ENCODE measurements around the gene CTNND2.
A peak's percentile ranks its signal among the peaks of the same experiment; 100 is the strongest.
"Not testable (repeated sequence)": the region's sequence is repeated elsewhere in the genome, so short reads cannot be mapped to it uniquely, and the experiment has no call there.

CTNND2 gene

DNA sequence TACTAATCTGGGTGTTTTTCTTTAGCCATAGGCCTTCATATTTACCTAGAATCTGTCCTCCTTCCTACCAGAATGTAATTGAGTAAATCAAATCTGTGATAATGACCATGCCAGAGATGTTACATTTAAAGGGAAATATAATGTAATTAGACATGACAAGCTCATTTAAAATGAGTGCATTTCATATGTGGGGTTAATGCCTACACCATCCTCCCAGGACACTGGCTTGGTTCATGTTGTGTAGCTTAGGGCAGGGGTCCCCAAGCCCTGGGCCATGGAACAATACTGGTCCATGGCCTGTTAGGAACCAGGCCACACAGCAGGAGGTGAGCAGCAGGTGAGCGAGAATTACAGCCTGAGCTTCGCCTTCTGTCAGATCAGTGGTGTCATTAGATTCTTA, 866.3 kb downstream of the CTNND2 start:
- no peak for DNase-seq (ENCODE audit: low read depth)

DNA sequence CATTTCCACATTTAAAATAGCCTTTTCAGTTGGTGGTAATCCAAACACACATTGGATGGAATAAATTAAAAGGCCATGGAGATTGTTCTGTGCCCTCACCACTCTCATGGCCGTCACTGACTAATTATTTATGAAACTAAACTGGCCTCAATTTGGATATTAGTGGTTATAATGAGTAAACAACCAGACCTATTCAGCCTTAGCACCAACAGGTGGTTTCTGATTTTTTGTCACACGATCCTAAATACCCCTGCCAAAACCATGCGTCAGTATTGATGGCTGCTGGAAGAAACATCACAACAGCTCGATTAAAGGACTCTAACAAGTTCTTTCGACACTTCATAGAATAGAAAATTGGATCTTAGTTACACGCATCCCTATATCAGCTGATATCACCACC, 867.2 kb downstream of the CTNND2 start:
- no peak for DNase-seq (ENCODE audit: low read depth)

DNA sequence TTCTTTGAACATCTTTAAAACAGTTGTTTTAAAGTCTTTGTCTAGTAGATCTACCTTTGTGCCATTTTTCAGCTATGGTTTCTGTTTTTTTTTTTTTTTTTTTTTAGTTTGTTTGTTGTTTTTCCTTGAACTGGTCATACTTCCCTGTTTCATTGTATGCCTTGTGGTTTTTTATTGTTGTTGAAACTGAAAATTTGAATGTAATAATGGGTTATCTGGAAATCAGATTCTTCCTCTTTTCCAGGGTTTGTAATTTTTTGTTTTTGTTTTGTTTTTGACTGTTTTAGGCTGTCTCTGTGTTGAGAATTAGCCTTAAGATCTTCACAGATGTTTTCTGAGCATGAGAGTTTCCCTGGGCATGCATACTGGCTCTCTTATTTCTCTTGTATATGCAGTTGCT, 873.6 kb downstream of the CTNND2 start:
- DNase-seq (ENCODE audit: low read depth): no peak

DNA sequence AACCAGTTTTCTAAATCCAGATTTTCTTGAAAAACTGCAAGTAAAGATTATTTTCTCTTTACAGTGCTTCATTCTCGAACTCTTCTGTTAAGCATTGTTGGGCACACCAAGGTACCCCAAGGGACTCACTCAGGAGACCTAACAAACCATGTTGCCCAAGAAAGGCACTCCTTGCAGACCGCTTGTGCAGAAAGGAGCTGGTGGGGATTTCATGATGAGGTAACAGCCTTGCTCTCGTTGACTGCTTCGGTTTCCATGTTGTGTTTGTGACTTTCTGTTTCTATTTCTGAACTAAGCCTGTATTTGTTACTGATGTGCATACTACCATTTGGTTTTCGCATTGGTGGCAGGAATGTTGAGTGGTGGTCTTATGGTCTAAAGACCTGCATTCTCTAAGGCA, 876.6 kb downstream of the CTNND2 start:
- no peak for DNase-seq (ENCODE audit: low read depth)

DNA sequence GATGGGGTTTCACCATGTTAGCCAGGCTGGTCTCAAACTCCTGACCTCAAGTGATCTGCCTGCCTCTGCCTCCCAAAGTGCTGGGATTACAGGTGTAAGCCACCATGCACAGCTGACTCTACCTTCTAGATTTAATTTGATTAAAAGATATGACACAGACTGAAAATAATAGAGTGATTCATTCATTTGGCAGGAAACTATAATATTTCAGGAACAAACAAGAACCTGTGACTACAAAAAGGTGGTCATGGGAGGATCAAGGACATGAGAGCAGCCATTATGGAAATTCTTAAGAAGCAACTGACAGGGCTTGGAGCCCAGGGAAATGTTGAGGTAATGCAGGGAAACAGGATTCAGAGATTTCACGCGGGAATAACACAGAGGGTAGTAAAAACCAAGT, 877.7 kb downstream of the CTNND2 start:
- DNase-seq (ENCODE audit: low read depth): no peak

DNA sequence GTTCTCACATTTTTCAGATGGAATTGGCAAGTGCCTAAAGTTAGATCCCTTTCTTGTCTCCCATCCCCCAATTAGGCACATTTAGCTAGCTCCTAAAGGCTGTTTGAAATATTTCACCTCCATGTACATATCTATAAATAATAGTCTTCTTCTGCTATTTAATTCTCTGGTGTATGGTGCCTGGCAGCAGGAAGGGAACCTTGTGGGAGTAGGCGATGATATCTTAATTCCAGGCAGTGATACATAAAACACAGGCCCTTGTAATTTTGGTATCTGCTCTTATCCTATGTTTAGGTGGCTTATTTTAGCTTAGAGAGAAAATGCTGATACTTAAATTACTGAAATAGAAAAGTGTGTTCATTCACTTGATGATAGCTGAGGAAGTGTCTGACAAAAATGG, 880.3 kb downstream of the CTNND2 start:
- no peak for DNase-seq (ENCODE audit: low read depth)

DNA sequence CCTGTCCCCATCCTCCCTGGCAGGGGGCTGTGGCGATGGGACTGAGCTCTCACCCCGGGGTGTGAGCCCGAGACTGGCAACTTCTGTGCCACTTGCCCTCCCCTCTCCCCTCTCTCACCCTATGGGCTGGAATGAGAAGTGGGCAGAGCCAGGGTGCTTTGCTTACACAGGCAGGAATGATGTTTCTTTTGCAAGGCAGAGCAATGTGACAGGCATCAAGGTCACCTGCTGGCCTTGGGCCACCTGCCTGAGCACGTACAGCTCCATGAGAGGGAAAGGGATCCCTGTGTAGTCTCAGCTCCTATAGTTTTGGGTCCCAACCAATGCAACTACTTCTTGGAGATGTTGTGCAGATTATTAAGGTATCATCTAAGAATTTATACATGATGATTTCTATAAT, 890.5 kb downstream of the CTNND2 start:
- DNase-seq (ENCODE audit: low read depth): no peak

DNA sequence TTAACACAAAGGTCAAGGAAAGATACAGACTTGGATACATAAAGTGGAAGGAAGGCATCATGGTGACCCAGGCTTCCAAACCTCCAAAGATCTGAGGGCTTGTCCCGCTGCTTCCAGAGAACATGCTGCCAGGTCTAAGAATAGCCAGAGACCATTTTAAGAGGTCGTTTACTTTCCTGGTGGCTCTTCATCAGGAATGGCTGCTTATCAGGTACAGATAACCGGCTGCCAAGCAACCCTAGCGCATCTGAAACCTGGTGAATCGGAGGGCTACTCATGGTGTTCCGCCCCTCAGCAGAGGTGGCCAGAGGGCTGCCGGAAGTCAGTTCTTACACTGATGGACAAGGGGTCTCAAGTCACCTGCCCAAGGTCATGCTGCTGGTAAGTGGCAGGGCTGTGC, 892.0 kb downstream of the CTNND2 start:
- no peak for DNase-seq (ENCODE audit: low read depth)

DNA sequence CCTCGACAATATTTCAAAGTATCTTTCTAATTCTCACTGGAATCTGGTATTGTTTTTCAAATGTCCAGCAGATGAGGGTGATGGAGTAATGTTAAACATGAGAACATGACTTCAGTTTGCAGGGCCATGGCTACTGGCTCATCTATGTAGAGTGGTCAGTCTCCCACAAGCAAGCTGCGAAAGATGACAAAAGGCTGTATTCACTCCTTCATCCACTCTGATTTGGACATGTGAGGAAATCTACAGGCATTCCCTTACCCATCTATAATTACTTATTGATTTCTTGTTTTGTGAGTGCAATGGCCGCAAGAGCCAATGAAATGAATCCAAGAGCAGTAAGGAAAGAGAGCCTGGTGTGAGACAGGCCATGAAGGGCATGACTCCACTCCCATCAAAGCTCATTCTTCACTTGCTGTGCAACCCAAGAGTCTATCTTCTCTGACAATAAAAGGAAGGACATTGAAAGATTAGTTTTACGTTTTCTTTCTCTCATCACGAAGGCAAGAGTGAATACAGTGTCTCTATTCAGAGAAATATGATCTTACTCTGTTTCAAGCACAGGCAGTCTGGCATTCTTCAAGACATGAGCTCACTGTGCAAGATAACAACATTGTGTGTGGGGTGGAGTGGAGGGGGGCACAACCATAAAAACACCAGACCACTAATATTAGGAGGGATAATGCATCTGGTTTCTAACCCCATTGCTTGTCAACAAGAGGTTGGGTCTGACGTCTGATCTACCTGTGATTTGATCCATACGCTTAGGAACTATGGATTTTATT, 893.6 kb downstream of the CTNND2 start:
- no peak for DNase-seq (ENCODE audit: low read depth)

DNA sequence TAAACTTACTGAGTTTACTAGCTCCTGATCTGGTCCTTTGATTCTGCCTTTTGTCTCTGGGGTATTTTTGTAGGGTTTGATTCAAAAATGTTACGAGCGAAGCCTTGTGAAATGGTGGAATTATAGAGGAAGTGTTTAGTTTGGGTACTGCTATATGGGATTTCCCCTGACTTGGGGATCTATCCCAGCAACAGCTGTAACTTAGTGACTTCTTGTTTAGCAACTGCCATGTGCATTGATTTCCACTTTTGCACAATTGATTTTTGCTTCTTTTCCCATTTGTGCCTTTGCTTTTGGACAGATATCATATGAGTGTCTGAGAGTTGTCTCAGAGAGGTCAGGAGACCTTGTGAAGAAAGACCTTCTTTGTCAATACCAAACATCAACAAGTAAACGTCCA, 894.7 kb downstream of the CTNND2 start:
- no peak for DNase-seq (ENCODE audit: low read depth)

DNA sequence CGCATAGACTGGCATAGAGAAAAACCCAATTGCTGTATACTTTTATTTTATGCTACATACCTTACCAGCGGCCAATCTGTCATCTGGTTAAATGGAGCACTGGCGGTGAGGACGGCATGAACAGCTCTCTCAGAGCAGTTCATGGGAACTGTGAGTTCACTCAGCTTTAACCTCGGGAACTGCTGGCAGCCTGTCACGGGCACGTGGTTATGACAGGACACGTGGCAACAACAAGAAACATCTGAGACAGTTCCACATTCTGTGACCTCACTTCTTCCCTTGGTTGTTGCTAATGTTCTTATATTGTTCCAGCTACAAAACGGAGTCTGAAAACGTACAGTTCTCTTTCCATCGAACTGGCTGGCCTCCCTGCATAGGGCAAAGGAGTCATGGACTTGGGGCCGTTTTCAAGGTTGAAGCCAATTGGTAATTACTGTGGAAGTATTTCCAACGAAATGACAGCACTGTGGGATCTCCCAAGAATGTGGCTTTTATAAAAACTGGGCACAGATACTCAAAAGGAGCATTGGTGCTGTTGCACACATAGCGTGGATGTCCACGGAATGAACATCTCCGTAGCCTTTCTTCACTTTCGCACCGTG, 896.9 kb downstream of the CTNND2 start:
- DNase-seq (ENCODE audit: low read depth): no peak

DNA sequence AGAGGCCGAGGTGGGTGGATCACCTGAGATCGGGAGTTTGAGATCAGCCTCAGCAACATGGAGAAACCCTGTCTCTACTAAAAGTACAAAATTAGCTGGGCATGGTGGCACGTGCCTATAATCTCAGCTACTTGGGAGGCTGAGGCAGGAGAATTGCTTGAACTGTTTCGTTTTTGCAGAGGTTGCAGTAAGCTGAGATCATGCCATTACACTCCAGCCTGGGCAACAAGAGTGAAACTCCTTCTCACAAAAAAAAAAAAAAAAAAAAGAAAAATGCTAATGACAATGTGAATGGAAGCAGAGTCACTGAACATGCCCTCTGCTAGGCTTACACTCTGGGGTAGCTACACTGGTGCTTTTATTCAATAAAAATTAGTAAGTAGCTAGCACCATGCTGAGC, 899.7 kb downstream of the CTNND2 start:
- DNase-seq (ENCODE audit: low read depth): not testable (repeated sequence)

DNA sequence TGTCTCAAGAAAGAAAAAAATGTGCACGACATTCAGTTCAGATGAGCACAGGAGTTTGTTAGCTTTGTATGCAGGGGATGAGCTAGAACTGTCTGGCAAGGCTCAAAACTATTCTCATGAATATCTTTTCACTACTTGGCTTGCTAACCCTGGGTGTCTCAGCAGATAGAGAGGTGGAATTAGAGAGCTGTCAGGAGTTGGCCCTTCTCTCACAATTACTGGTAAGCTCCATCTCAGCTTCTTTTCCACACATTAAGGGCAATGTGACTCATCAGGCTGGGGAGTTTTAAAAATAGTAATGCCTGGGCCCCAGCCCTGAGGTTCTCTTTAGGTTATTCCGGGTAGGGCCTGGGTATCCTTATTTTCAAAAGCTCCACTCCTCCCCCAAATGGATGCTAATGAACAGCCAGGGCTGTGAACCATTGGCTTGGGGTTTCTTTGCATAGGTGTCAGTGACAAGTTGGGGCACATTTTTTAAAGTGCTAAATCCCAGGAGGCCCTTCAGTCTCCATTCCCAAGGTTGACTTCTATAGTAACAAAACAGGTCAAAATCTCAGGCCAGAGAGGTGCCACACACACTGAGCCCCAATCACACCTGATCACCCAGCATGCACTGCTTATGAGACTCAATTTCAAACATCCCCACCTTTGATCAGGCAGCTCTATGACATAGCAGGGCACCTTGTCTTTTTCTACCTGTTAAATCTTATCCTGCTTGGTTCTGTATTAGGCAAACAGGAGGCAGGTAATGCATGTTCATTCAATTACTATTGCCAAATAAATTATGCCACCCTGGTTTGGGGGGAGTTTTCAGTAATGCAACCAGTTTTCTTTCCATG, 903.5 kb downstream of the CTNND2 start:
- no peak for DNase-seq (ENCODE audit: low read depth)

DNA sequence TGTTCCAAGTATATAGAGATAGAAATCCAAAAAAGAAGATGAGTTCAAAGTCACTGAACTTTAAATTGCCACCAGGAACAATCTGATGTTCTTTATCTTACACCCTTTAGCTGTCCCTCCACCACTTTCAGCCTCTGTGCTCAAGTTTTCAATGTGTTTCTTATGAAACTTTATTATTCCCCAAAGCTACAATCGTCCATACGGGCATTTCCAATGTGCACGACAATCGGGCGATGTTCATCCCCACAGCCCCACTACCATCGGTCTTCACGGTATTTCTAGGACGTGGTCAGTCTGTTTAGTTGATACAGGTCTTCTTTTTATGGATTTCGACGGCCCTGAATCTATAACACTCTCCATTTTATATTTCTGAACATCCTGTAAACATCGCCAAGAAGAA, 904.5 kb downstream of the CTNND2 start:
- no peak for DNase-seq (ENCODE audit: low read depth)

DNA sequence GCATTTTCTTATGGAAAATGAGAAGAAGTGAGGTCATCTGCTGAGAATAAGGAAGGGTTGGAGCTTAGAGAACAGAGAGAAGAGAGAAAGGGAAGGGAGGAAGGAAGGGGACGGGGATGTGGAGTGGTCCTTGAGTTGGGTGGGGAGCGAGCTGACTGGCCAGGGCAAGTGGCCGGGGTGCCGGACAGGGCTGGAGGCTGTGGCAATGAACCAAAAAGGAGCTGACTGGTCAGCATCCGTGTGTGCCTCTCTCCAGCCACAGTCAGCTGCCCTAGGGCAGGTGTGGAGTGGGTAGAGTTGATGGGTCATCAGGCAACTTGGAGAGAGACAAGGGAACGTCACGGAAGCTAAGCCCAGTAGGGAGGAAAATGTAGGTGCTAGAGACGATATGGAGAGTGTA, 908.4 kb downstream of the CTNND2 start:
- no peak for DNase-seq (ENCODE audit: low read depth)

DNA sequence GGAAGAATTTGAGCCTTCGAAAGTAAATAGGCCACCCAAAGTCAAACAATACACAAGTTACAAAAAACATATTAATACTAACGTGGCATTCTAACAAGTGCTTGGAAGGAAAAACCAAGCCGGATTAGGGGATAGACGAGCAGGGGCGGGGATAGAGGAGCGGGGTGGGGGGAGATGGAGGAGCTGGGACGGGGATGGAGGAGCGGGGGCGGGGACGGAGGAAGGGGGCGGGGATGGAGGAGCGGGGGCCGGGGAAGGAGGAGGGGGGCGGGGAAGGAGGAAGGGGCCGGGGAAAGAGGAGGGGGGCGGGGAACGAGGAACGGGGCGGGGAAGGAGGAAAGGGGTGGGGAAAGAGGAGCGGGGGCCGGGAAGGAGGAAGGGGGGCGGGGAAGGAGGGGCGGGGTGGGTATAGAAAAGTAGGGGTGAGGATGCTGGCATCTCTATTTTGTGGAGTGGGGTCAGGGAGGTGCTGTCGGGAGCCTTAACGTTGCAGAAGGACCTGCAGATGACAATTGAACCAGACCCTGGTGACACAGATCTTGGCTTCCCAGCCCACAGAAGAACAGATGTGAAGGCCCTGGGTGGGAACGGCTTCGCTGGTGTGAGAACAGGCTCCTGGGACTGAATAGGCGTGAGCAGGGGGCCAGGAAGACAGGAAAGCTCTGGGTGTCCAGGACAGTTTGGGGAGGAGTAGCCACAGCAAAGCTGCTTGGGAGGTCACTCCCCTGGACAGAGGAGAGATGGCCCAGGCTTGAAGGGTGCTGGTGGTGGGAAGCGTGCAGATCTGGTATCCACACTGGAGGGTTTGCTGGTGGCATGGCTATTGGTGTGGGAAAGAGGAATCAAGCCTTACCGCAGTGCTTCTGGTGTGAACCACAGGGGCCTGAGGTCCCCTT, 909.9 kb downstream of the CTNND2 start:
- DNase-seq (ENCODE audit: low read depth): no peak

DNA sequence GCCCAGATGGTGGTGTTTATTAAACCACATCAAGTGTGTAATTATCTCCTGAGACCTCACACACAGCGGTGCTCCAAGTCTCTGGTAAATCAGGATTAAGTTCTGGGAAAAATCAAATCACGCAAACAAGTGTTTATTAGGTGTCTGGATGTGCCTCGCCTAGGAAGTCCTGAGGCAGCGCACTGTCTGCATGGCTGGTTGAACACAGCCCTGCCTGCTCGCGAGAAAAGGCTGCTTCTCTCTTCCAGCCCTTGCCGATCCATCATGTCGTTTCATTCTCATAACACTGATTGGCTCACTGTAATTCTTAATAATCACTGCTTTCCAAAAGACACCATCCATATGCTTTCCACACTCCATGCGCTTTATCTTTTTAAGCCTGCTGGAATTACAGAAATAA, 913.6 kb downstream of the CTNND2 start:
- DNase-seq (ENCODE audit: low read depth): no peak

DNA sequence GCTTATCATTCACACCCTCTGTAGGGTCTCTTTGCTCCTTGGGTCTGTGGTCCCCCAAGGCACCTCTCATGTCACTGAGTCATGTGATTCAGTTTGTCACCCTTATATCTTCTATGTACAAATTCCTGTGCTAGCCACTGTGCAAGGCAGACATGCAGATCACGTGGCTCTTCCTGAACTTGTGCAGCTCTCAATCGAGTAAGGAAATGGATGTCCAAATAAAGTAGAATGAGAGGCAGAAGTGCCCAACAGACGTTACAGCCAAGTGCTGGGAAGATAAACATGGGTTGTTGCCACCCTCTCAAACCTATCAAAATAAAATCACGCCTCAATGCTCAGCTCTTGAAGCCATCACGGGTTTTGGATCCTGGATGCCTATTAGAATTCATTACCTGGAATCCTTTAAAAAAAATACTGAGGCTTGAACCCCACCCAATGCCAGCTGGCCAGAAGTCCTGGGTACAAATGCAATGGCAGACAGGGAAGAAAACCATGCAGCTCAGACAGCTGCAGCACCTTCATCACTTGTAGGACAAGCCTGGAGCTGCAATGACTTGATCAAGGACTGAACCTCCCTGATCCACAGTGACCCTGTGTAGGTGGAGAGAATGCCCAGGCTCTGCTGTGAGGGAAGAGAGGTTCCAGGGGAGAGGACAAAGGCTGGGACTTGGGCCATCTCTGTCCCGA, 914.5 kb downstream of the CTNND2 start:
- DNase-seq (ENCODE audit: low read depth): no peak

DNA sequence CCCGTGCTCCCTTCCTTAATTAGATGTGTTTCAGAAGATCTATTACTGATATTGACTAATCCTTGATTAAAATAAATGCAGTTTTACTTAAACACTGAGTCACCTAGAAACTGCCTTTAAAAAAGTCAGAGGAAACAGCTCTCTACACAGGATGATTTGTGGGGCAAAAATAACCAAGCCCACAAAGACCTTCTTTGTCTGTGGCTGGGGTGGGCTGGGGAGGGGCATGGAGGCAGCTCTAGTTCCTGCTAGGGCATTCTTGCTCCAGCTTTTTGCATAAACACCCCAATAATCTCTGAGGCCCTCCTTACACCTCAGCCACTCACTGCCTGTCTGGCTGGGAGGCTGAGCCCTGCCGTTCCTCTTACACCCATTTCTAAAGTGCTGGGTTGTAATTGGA, 915.6 kb downstream of the CTNND2 start:
- no peak for DNase-seq (ENCODE audit: low read depth)

DNA sequence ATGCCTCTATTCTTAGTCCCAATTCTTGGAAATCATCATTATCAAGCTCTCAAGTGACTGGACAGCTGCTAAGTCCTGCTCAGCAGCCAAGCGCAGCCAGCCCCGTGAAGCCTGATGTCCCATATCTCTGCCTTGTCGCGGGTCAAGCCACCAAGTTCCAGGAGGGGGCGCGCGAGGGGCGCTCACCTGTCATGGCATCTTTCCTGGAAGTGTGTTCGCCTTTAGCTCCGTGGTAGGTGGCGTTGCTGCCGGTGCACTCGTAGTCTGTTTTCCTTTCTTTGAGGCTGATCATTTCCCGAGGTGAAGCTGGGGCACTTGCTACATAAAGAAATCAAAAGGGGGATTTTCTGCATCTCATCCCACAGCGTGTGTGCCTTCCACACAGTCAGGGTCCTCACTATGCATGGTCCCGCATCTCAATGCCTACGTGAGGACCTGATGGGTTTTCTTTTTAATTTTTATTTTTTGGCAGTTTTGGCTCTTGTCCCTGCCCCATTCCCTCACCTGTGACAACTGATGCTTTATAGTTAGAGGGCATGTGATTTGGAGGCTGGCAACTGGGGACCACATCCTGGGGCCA, 916.2 kb downstream of the CTNND2 start:
- DNase-seq (ENCODE audit: low read depth): peak; percentile 28

DNA sequence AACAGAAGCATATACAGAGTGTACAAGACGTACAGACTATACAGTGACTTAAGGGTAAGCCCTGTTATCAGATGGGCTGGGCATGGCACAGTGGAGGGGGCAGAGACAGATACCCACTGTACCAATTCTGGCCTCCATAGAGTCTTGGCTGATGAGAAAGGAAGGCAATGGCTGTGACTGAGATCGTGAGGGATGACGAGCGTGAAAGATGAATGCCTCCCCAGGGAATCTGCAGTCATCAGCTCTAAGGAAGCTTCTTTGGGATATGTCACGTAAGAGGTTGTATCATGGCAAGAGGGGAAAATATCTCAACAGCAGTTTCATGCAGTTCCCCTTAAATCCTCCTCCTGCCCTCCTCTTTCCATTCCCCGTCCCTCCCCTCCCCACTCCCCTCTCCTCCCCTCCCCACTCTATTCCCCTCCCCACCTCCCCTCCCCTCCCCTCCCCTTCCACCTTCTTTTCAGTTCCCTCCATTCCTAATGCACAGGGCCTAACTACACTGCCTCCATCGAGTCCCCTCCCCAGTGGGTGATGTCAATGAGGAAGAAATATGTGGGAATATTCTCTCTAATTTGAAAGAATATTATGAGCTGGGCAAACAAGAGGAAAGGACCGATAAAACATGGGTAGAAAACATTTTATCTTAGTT, 916.8 kb downstream of the CTNND2 start:
- DNase-seq (ENCODE audit: low read depth): no peak

Measured in stimulated activated CD4-positive, alpha-beta T cell treated with anti-CD3 and anti-CD28 coated beads, Interleukin-2, amount 100 ng/mL, for 4 hours (primary cell).